ENCODE measurements around the gene ERAS.
A peak's percentile ranks its signal among the peaks of the same experiment; 100 is the strongest.

ERAS gene

DNA sequence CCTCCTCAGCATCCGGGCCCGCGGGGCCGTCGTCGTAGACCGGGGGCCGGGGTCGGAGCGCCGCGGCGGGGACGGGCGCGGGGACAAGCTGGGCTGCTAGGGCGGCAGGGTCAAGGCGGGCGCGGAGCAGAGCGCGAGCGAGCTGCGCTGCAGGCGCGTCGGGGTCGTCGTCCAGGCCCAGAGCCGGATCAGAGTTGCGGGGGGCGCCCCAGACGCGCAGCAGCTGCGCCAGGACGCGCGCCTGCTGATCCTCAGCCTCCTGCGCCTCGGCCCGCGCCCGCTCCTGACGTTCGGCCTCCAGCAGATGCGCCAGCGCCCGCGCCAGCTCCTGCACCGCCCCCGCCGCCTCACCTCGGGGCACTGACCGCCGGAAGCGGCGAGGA, 5.6 kb downstream of the ERAS start:
- ChIA-PET CTCF (no interaction called here), POLR2A (no interaction called here)
- DNase-seq (ENCODE audit: extremely low spot score) = no peak
- TF ChIP-seq ARNT (IDR thresholded peaks at IDR 0.05) = no peak
- no peak for TF ChIP-seq FOXA1 (IDR thresholded peaks at IDR 0.05)
- no peak for TF ChIP-seq HDGF (IDR thresholded peaks at IDR 0.05; ENCODE audit: borderline replicate concordance)
- TF ChIP-seq CTBP1 (IDR thresholded peaks at IDR 0.05; ENCODE audit: borderline replicate concordance) = no peak
- TF ChIP-seq FOXM1 (IDR thresholded peaks at IDR 0.05; ENCODE audit: borderline replicate concordance) = no peak
- TF ChIP-seq, protein P1, sequence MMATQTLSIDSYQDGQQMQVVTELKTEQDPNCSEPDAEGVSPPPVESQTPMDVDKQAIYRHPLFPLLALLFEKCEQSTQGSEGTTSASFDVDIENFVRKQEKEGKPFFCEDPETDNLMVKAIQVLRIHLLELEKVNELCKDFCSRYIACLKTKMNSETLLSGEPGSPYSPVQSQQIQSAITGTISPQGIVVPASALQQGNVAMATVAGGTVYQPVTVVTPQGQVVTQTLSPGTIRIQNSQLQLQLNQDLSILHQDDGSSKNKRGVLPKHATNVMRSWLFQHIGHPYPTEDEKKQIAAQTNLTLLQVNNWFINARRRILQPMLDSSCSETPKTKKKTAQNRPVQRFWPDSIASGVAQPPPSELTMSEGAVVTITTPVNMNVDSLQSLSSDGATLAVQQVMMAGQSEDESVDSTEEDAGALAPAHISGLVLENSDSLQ (IDR thresholded peaks at IDR 0.05) = no peak
- no peak for TF ChIP-seq SP1 (IDR thresholded peaks at IDR 0.05)
- TF ChIP-seq LEF1 (IDR thresholded peaks at IDR 0.05; ENCODE audit: borderline replicate concordance) = no peak
- no peak for TF ChIP-seq BHLHE40 (IDR thresholded peaks at IDR 0.05; ENCODE audit: borderline replicate concordance)
- TF ChIP-seq NFRKB (IDR thresholded peaks at IDR 0.05) = no peak
- no peak for TF ChIP-seq FOXK2 (IDR thresholded peaks at IDR 0.05)
- no peak for TF ChIP-seq ELF4 (IDR thresholded peaks at IDR 0.05)
- no peak for TF ChIP-seq ZNF384 (IDR thresholded peaks at IDR 0.05)
- TF ChIP-seq L3MBTL2 (conservative IDR thresholded peaks at IDR 0.05) = no peak
- TF ChIP-seq TARDBP (IDR thresholded peaks at IDR 0.05) = no peak
- no peak for TF ChIP-seq SUZ12 (IDR thresholded peaks at IDR 0.05)

DNA sequence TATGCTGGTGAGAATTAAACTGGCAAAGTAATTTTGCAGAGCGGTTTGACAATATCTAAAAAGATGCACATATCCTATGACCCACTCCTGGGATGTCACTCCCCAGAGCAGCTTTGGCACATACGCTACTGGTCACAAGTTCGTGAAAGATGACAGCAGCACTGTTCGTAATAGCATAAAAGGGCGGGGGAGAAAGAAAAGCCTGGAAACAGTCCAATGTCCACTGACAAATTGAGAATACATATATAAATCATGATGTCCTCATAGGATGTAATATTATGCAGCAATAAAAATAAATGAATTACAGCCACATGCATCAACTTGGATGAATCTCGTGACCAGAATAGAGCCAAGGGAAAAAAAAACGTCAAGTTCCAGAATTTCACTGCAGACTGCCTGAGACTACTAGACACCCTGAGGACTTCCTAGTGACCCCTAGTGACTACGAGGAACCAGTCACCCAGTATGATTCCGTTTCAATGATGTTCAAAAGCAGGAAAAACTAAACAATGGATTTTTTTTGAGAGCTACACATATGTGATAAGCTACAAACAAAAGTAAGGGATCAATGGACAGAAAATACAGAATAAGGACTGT, 7.3 kb downstream of the ERAS start:
- TF ChIP-seq LEF1 (IDR thresholded peaks at IDR 0.05; ENCODE audit: borderline replicate concordance) = no peak
- no peak for TF ChIP-seq FOXA1 (IDR thresholded peaks at IDR 0.05)
- no peak for TF ChIP-seq ARNT (IDR thresholded peaks at IDR 0.05)
- TF ChIP-seq NFRKB (IDR thresholded peaks at IDR 0.05) = no peak
- no peak for TF ChIP-seq BHLHE40 (IDR thresholded peaks at IDR 0.05; ENCODE audit: borderline replicate concordance)
- TF ChIP-seq SP1 (IDR thresholded peaks at IDR 0.05) = no peak
- TF ChIP-seq ELF4 (IDR thresholded peaks at IDR 0.05) = no peak
- TF ChIP-seq L3MBTL2 (conservative IDR thresholded peaks at IDR 0.05) = no peak
- TF ChIP-seq, protein P1 (IDR thresholded peaks at IDR 0.05) = no peak
- no peak for TF ChIP-seq ZNF384 (IDR thresholded peaks at IDR 0.05)
- CTCF ChIA-PET = no interaction called here
- no peak for DNase-seq (ENCODE audit: extremely low spot score)
- POLR2A ChIA-PET = interaction anchor here (1.3 to 1.9 kb wide), 2 partner anchors 64 to 138 kb away, joined by 4 to 5 read pairs; partner anchors contain the start of genes PQBP1 and TIMM17B

DNA sequence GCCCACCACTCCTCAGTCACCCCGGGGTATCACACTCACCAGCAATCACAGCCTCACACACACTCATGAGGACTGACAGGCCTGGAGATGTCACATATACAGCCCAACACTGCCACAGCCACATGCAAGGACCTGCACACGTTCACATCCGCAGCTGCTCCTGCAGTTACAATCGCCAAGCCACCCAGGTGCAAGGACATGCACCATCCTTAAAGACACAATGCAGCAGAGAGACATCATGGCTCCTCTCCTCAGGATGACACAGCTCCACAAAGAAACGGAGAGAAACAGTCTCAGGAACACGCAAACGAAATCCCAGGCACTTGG, 8.0 kb downstream of the ERAS start:
- POLR2A ChIA-PET = interaction anchor here (0.9 to 1.9 kb wide), 3 partner anchors 9 to 139 kb away, joined by 3 to 5 read pairs (median 4); partner anchors contain the start of genes PQBP1 and TIMM17B

DNA sequence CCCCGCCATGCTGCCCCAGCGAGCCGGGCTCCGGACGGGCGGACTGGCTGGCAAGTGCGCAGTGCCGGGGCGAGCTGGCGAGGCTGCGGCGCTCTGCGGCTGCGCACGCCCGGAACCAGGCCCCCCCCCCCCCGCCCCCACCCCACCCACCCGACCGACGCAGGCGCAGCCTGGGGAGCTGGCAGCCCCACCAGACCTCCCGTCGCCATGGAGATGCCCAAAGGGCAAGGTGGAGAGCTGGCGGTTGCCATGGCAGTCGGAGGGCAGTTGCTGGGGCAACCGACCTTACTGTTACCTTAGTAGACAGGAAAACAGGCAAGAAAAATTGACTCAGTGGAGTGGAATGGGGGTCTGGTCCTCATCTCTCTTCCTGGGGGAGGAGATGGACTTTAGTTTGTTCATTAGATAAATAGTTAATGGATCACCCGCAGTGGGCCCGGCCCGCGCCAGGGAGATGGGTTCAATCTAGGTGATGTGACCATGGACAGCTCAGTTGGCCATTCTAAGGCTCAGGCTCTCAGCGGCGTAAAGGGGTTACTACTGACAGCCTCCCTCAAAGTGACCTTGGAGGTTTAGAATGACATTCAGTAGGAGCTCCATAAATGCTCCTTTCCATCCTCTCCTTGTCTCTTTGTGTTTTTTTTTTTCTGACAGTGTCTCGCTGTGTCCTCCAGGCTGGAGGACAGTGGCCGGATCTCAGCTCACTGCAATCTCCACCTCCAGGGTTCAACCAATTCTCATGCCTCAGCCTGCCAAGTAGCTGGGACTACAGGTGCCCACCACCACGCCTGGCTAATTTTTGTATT, 9.4 kb downstream of the ERAS start, which contains the start of gene PCSK1N:
TSS of gene PCSK1N (minus strand) at position 87 of the 806 bp plus-strand sequence. CDS start at position 9, 78 bp downstream.
- CTCF ChIA-PET = no interaction called here
- POLR2A ChIA-PET = interaction anchor here (0.7 to 1.3 kb wide), 4 partner anchors 11 to 98 kb away, joined by 3 to 6 read pairs (median 4); partner anchors contain the start of genes HDAC6, PQBP1 and TIMM17B
- TF ChIP-seq FOXM1 (IDR thresholded peaks at IDR 0.05; ENCODE audit: borderline replicate concordance) (no peak), ARNT (IDR thresholded peaks at IDR 0.05) (no peak), BHLHE40 (IDR thresholded peaks at IDR 0.05; ENCODE audit: borderline replicate concordance) (no peak), HDGF (IDR thresholded peaks at IDR 0.05; ENCODE audit: borderline replicate concordance) (no peak), ELF4 (IDR thresholded peaks at IDR 0.05) (no peak), ZNF384 (IDR thresholded peaks at IDR 0.05) (no peak), FOXA1 (IDR thresholded peaks at IDR 0.05) (no peak), SP1 (IDR thresholded peaks at IDR 0.05) (no peak), L3MBTL2 (conservative IDR thresholded peaks at IDR 0.05) (no peak), LEF1 (IDR thresholded peaks at IDR 0.05; ENCODE audit: borderline replicate concordance) (no peak), CTBP1 (IDR thresholded peaks at IDR 0.05; ENCODE audit: borderline replicate concordance) (no peak), FOXK2 (IDR thresholded peaks at IDR 0.05) (no peak)
- TF ChIP-seq, protein P1 (IDR thresholded peaks at IDR 0.05) = no peak
- peak; percentile 68 for DNase-seq (ENCODE audit: extremely low spot score)

More for the DNA sequence above, 8.0 kb downstream of the ERAS start:
- DNase-seq (ENCODE audit: extremely low spot score) = no peak
- CTCF ChIA-PET = no interaction called here
- TF ChIP-seq L3MBTL2 (conservative IDR thresholded peaks at IDR 0.05) (no peak), TARDBP (IDR thresholded peaks at IDR 0.05) (no peak), SUZ12 (IDR thresholded peaks at IDR 0.05) (no peak), CTBP1 (IDR thresholded peaks at IDR 0.05; ENCODE audit: borderline replicate concordance) (no peak)

DNA sequence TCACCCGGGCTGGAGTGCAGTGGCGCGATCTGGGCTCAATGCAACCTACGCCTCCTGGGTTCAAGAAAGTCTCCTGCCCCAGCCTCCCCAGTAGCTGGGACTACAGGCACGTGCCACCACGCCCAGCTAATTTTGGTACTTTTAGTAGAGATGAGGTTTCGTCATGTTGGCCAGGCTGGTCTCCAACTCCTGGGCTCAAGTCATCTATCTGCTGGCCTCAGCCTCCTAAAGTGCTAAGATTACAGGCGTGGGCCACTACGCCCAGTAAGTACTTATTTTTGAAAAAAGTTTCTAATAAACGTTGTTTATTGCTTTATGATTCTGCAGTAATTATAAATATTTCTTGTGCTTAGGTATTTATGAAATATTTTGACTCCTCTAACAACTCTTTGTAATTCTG, 13.4 kb downstream of the ERAS start:
- DNase-seq (ENCODE audit: extremely low spot score) = no peak
- ChIA-PET CTCF (no interaction called here), POLR2A (no interaction called here)
- no peak for TF ChIP-seq HDGF (IDR thresholded peaks at IDR 0.05; ENCODE audit: borderline replicate concordance)
- no peak for TF ChIP-seq NFRKB (IDR thresholded peaks at IDR 0.05)
- TF ChIP-seq, protein P1 (IDR thresholded peaks at IDR 0.05) = no peak
- no peak for TF ChIP-seq LEF1 (IDR thresholded peaks at IDR 0.05; ENCODE audit: borderline replicate concordance)
- TF ChIP-seq FOXA1 (IDR thresholded peaks at IDR 0.05) = no peak
- no peak for TF ChIP-seq SP1 (IDR thresholded peaks at IDR 0.05)
